ENCODE data around the gene C17orf75. TPM values are rescaled to one million over a fixed set of nuclear protein-coding genes. Genes with fewer than 3 reads are reported as not detected.

Gene C17orf75
- total and polyA plus RNA-seq, 10 of the 15 experiments (the other 5 are each of a cell fraction or from before 2014, with no cell fraction given), result 21.7 to 53.0 (median 27.3) TPM

- TF ChIP-seq, protein P1, sequence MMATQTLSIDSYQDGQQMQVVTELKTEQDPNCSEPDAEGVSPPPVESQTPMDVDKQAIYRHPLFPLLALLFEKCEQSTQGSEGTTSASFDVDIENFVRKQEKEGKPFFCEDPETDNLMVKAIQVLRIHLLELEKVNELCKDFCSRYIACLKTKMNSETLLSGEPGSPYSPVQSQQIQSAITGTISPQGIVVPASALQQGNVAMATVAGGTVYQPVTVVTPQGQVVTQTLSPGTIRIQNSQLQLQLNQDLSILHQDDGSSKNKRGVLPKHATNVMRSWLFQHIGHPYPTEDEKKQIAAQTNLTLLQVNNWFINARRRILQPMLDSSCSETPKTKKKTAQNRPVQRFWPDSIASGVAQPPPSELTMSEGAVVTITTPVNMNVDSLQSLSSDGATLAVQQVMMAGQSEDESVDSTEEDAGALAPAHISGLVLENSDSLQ (IDR thresholded peaks at IDR 0.05), result no peak
- TF ChIP-seq MTA3 (IDR thresholded peaks at IDR 0.05; ENCODE audit: borderline replicate concordance, low read length) (no peak), PBX3 (IDR thresholded peaks at IDR 0.05; ENCODE audit: insufficient replicate concordance, low read depth, low read length) (no peak), KDM1A (IDR thresholded peaks at IDR 0.05; ENCODE audit: borderline replicate concordance) (no peak)
- no TSS peak for BruUV-seq (replicated peaks)
- SMC1A ChIA-PET (ENCODE audit: uncharacterized antibody, unreplicated experiment), result interaction anchor here (0.7 kb wide), 2 partner anchors 10 to 11 kb away, joined by 3 read pairs; no protein-coding TSS in a partner anchor
- Histone ChIP-seq H3K79me2 (ENCODE audit: control insufficient read depth, insufficient read depth, low read length) (peaks cover 45% of the 10 kb centered on the region), H3K4me3 (no peak overlapping the region), H3K4me2 (ENCODE audit: control insufficient read depth, insufficient read depth) (no peak overlapping the region), H3K36me3 (ENCODE audit: control insufficient read depth in 2 of 2, insufficient read depth in 2 of 2, low read length in 1 of 2) (peaks cover 11 to 32% of the 10 kb centered on the region in 2 experiments), H4K20me1 (ENCODE audit: control insufficient read depth, insufficient read depth) (no peaks in the 10 kb centered on the region; the same call in 1 of the 2 replicates), H3K27me3 (replicated peaks in 1 of 2; ENCODE audit: control insufficient read depth in 2 of 2, insufficient read depth in 2 of 2, low read length in 1 of 2) (no peaks in the 10 kb centered on the region), H3K4me1 (ENCODE audit: control insufficient read depth, insufficient read depth, low read length) (no peaks in the 10 kb centered on the region), H2AFZ (ENCODE audit: control insufficient read depth, low read depth, low read length) (no peak overlapping the region), H3K9ac (ENCODE audit: control insufficient read depth, insufficient read depth, low read length) (no peak overlapping the region), H3K27ac (ENCODE audit: control insufficient read depth, insufficient read depth) (no peak overlapping the region), H3K9me3 (replicated peaks; ENCODE audit: control insufficient read depth, insufficient read depth, low read length) (no peaks in the 10 kb centered on the region)
- DNase-seq (ENCODE audit: low read depth, low spot score) (no peak), ATAC-seq (no peak), FAIRE-seq (no peak)
- CTCF ChIA-PET, result no interaction called here
- intact Hi-C loops (cut with micrococcal nuclease; ENCODE audit: unreplicated experiment), result no loop called here
- in situ Hi-C loops (cut with MboI), result no loop called here
- 100% methylated on average over 1 of the region's 1 CpG for WGBS (ENCODE audit: insufficient coverage, insufficient replicate concordance, low lambda C conversion rate, missing lambda C conversion rate)
- RAD21 ChIA-PET (ENCODE audit: unreplicated experiment), result no interaction called here
- POLR2A ChIA-PET, result interaction anchor here (0.7 kb wide), 2 partner anchors 28 to 780 kb away, joined by 3 to 5 read pairs; no protein-coding TSS in a partner anchor
These were observed 19.3 kb upstream of the C17orf75 start for GRCh38 chr17:32361270-32361669.

- ChIA-PET POLR2A (interaction anchor here (1.8 kb wide), 1 partner anchor 18 kb away, joined by 6 read pairs; no protein-coding TSS in a partner anchor), RAD21 (ENCODE audit: unreplicated experiment) (no interaction called here), SMC1A (ENCODE audit: uncharacterized antibody, unreplicated experiment) (no interaction called here), CTCF (interaction anchor here (0.6 kb wide), 2 partner anchors 15 to 49 kb away, joined by 3 to 4 read pairs; no protein-coding TSS in a partner anchor)
- H3K4me1 ChIP-seq (ENCODE audit: control insufficient read depth, insufficient read depth, low read length), result peaks cover 10% of the 10 kb centered on the region; the same call in 1 of the 2 replicates
- DNase-seq (ENCODE audit: low read depth, low spot score), result no peak
- H3K27me3 ChIP-seq (replicated peaks in 1 of 2; ENCODE audit: control insufficient read depth in 2 of 2, insufficient read depth in 2 of 2, low read length in 1 of 2), result no peaks in the 10 kb centered on the region
- no peak overlapping the region for H3K27ac ChIP-seq (ENCODE audit: control insufficient read depth, insufficient read depth)
- BruUV-seq (replicated peaks), result no TSS peak
- 92% methylated on average over 7 of the region's 8 CpGs for WGBS (ENCODE audit: insufficient coverage, insufficient replicate concordance, low lambda C conversion rate, missing lambda C conversion rate)
- H3K79me2 ChIP-seq (ENCODE audit: control insufficient read depth, insufficient read depth, low read length), result peaks cover 74% of the 10 kb centered on the region
- H3K9ac ChIP-seq (ENCODE audit: control insufficient read depth, insufficient read depth, low read length), result no peak overlapping the region
- H2AFZ ChIP-seq (ENCODE audit: control insufficient read depth, low read depth, low read length), result no peak overlapping the region
- ATAC-seq, result no peak
- in situ Hi-C loops (cut with MboI) (no loop called here), intact Hi-C loops (cut with micrococcal nuclease; ENCODE audit: unreplicated experiment) (no loop called here)
- no peak overlapping the region for H3K4me3 ChIP-seq
- FAIRE-seq, result no peak
- peaks cover 16 to 42% of the 10 kb centered on the region in 2 experiments for H3K36me3 ChIP-seq (ENCODE audit: control insufficient read depth in 2 of 2, insufficient read depth in 2 of 2, low read length in 1 of 2)
- no peak overlapping the region for H3K4me2 ChIP-seq (ENCODE audit: control insufficient read depth, insufficient read depth)
- H4K20me1 ChIP-seq (ENCODE audit: control insufficient read depth, insufficient read depth), result peaks cover 13% of the 10 kb centered on the region
- H3K9me3 ChIP-seq (replicated peaks; ENCODE audit: control insufficient read depth, insufficient read depth, low read length), result no peaks in the 10 kb centered on the region
- TF ChIP-seq WRNIP1 (IDR thresholded peaks at IDR 0.05; ENCODE audit: borderline replicate concordance, low read depth, low read length), result no peak
- no peak for TF ChIP-seq RAD51 (IDR thresholded peaks at IDR 0.05)
- TF ChIP-seq RELB (IDR thresholded peaks at IDR 0.05; ENCODE audit: low read depth), result no peak
- no peak for TF ChIP-seq SP1 (IDR thresholded peaks at IDR 0.05; ENCODE audit: low read depth, low read length)
- TF ChIP-seq SMAD1 (IDR thresholded peaks at IDR 0.05; ENCODE audit: low read depth, partially characterized antibody), result no peak
- no peak for TF ChIP-seq NBN (IDR thresholded peaks at IDR 0.05)
- TF ChIP-seq TAF1 (IDR thresholded peaks at IDR 0.05; ENCODE audit: borderline replicate concordance, low read depth, low read length), result no peak
- TF ChIP-seq CREB1 (IDR thresholded peaks at IDR 0.05; ENCODE audit: low read depth), result no peak
- no peak for TF ChIP-seq HDGF (IDR thresholded peaks at IDR 0.05)
- TF ChIP-seq ZNF274 (IDR thresholded peaks at IDR 0.05; ENCODE audit: insufficient read depth, insufficient read length), result no peak
- no peak for TF ChIP-seq NR2F1 (conservative IDR thresholded peaks at IDR 0.05)
These were observed 15.6 kb upstream of the C17orf75 start for GRCh38 chr17:32357615-32358014.
